ENCODE results near the gene SHMT2. TPM values are rescaled to one million over a fixed set of nuclear protein-coding genes. Genes with fewer than 3 reads are reported as not detected.

Gene SHMT2
- total and polyA plus RNA-seq, 2 of the 13 experiments (the other 11 are each of a cell fraction or from before 2014, with no cell fraction given), result 181 to 393 TPM

- TF ChIP-seq ZNF574 (CRISPR knock-in tag; IDR thresholded peaks at IDR 0.05) (peak; percentile 65), GATAD1 (CRISPR knock-in tag; IDR thresholded peaks at IDR 0.05) (peak; percentile 19; the same call in 1 of the 2 replicates), ZXDC (CRISPR knock-in tag; IDR thresholded peaks at IDR 0.05) (peak; percentile 64), NBN (conservative IDR thresholded peaks at IDR 0.05) (no peak), ZNF609 (CRISPR knock-in tag; IDR thresholded peaks at IDR 0.05; ENCODE audit: borderline replicate concordance) (no peak; the same call in 1 of the 2 replicates), USF2 (IDR thresholded peaks at IDR 0.05; ENCODE audit: low read depth, low read length) (no peak), USF2 (CRISPR knock-in tag; IDR thresholded peaks at IDR 0.05; ENCODE audit: borderline replicate concordance) (peak; percentile 57; the same call in 1 of the 2 replicates), ZNF337 (CRISPR knock-in tag; IDR thresholded peaks at IDR 0.05; ENCODE audit: borderline replicate concordance, low read depth) (peak; percentile 36; the same call in 1 of the 2 replicates), POGK (CRISPR knock-in tag; conservative IDR thresholded peaks at IDR 0.05) (peak; percentile 93), HINFP (CRISPR knock-in tag; IDR thresholded peaks at IDR 0.05; ENCODE audit: low read depth) (peak; percentile 74; the same call in 1 of the 2 replicates)
These were observed at the start of gene SHMT2 (continued) for GRCh38 chr12:57229634-57230380.

Data from HepG2 (cell line).